NK-92 treated with Interleukin-12 subunit alpha and Interleukin-12 subunit beta, amount 100 ng/mL, for 24 hours (cell line): ENCODE data around the gene PGA4.

Experiments
- DNase-seq: peaks from one replicate; lab custom pipeline; 2025; lab: John Stamatoyannopoulos, UW

PGA4 gene

GRCh38 chr11:61279934-61280659 is 58.0 kb downstream of the PGA4 start:
- DNase-seq, result no peak

- no peak for DNase-seq
Observed at GRCh38 chr11:61280883-61281580, 58.9 kb downstream of the PGA4 start.
